H1 (cell line): ENCODE data around the gene KCTD20. TPM values are rescaled to one million over a fixed set of nuclear protein-coding genes. Genes with fewer than 3 reads are reported as not detected.

Experiments used
- CHD2 ChIP-seq: IDR thresholded peaks from 2 replicates; pipeline ENCODE4 v1.6.1; 2012; ENCODE audit warnings: low read length, improper control_type of control experiment
- CTBP2 ChIP-seq: IDR thresholded peaks from 2 replicates; pipeline ENCODE4 v1.7.0; 2011; ENCODE audit warnings: borderline replicate concordance, mild to moderate bottlenecking, moderate library complexity, mixed read lengths, low read length; ENCODE audit not compliant: insufficient read depth, insufficient read length
- EGR1 ChIP-seq: IDR thresholded peaks from 2 replicates; pipeline ENCODE4 v1.6.1; 2011; ENCODE audit warnings: low read depth, low read length, borderline replicate concordance
- KDM1A ChIP-seq: fragments of 200-600, 300-600 bp; sonication (generic); IDR thresholded peaks from 2 replicates; pipeline ENCODE4 v1.7.1; 2016; ENCODE audit warnings: mild to moderate bottlenecking, low read length, borderline replicate concordance
- POLR2A ChIP-seq, 2 experiments: IDR thresholded peaks; 1 replicate in 1 of 2; 2 replicates in 1 of 2; pipeline ENCODE4 v1.6.1; 2011; ENCODE audit warnings: low read depth in 2 of 2, low read length in 2 of 2, mild to moderate bottlenecking in 2 of 2; ENCODE audit errors: control extremely low read depth in 1 of 2
- POLR2AphosphoS5 ChIP-seq: IDR thresholded peaks from 2 replicates; pipeline ENCODE4 v1.6.1; 2011; ENCODE audit warnings: low read depth, low read length
- RXRA ChIP-seq: IDR thresholded peaks from 2 replicates; pipeline ENCODE4 v1.6.1; 2011; ENCODE audit warnings: low read depth, mild to moderate bottlenecking, low read length, moderate library complexity; ENCODE audit not compliant: insufficient read depth
- polyA plus RNA-seq, 7 experiments: library from polyadenylated mRNA; depleted of rRNA in 3 of 7; stranded (reverse) in 5 of 7; unstranded in 2 of 7; fragments of >200 nt in 5 of 7; fragments of 200-250 nt in 2 of 7; gene quantifications; 1 replicate in 5 of 7; 2 replicates in 1 of 7; 4 replicates in 1 of 7; pipeline versions ENCODE4 v1.2.1 to v1.2.3, GENCODE V29; 2011 to 2013; ENCODE audit warnings: missing spikeins in 2 of 7, mixed read lengths in 2 of 7
- total RNA-seq: library from RNA; stranded (reverse); fragmentation: NEBNext Ultra II Directional; extraction: Animal tissue kit (Norgen Biotek cat#: 25700); gene quantifications from 2 replicates; pipeline ENCODE4 v1.2.1, GENCODE V29; 2021
- TF ChIP-seq, protein P1 (sequence below): IDR thresholded peaks from 2 replicates; pipeline ENCODE4 v1.6.1; 2012; ENCODE audit warnings: low read length, inconsistent platforms
- TF ChIP-seq, protein P2 (sequence below): fragments of 300-600 bp; sonication (generic); IDR thresholded peaks from 2 replicates; pipeline ENCODE4 v1.7.1; 2012; ENCODE audit warnings: low read length, moderate library complexity, mild to moderate bottlenecking, inconsistent platforms; ENCODE audit not compliant: insufficient replicate concordance

KCTD20 gene
- total and polyA plus RNA-seq, 2 of the 8 experiments (the other 6 are each of a cell fraction or from before 2014, with no cell fraction given): 10.1 to 26.2 TPM

DNA sequence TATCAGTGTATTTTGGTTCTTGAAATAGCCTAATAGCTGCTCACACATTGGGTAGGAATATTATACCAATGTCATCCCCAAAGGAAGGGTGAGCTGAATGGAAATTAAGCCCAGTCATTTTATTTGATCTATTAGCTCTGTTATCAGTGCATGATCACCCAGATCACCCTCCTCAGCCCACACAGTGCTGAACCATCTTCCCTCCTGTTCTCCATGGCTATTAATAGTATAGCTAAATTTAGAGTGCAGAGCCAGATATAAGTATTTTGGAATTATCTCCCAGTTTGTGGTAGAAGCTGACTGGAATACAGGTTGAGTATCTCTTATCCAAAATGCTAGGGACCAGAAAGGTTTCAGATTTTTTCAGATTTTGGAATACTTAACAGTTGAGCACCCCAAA lies 45.4 kb downstream of the KCTD20 start (continued):
- TF ChIP-seq, protein P1, sequence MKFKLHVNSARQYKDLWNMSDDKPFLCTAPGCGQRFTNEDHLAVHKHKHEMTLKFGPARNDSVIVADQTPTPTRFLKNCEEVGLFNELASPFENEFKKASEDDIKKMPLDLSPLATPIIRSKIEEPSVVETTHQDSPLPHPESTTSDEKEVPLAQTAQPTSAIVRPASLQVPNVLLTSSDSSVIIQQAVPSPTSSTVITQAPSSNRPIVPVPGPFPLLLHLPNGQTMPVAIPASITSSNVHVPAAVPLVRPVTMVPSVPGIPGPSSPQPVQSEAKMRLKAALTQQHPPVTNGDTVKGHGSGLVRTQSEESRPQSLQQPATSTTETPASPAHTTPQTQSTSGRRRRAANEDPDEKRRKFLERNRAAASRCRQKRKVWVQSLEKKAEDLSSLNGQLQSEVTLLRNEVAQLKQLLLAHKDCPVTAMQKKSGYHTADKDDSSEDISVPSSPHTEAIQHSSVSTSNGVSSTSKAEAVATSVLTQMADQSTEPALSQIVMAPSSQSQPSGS: no peak
- TF ChIP-seq POLR2A (IDR thresholded peaks at IDR 0.05; ENCODE audit: control extremely low read depth in 1 of 2, low read depth in 2 of 2, low read length in 2 of 2) (no peak), EGR1 (no peak), CTBP2 (no peak), CHD2 (no peak), RXRA (no peak), KDM1A (no peak), POLR2AphosphoS5 (no peak)
- TF ChIP-seq, protein P2, sequence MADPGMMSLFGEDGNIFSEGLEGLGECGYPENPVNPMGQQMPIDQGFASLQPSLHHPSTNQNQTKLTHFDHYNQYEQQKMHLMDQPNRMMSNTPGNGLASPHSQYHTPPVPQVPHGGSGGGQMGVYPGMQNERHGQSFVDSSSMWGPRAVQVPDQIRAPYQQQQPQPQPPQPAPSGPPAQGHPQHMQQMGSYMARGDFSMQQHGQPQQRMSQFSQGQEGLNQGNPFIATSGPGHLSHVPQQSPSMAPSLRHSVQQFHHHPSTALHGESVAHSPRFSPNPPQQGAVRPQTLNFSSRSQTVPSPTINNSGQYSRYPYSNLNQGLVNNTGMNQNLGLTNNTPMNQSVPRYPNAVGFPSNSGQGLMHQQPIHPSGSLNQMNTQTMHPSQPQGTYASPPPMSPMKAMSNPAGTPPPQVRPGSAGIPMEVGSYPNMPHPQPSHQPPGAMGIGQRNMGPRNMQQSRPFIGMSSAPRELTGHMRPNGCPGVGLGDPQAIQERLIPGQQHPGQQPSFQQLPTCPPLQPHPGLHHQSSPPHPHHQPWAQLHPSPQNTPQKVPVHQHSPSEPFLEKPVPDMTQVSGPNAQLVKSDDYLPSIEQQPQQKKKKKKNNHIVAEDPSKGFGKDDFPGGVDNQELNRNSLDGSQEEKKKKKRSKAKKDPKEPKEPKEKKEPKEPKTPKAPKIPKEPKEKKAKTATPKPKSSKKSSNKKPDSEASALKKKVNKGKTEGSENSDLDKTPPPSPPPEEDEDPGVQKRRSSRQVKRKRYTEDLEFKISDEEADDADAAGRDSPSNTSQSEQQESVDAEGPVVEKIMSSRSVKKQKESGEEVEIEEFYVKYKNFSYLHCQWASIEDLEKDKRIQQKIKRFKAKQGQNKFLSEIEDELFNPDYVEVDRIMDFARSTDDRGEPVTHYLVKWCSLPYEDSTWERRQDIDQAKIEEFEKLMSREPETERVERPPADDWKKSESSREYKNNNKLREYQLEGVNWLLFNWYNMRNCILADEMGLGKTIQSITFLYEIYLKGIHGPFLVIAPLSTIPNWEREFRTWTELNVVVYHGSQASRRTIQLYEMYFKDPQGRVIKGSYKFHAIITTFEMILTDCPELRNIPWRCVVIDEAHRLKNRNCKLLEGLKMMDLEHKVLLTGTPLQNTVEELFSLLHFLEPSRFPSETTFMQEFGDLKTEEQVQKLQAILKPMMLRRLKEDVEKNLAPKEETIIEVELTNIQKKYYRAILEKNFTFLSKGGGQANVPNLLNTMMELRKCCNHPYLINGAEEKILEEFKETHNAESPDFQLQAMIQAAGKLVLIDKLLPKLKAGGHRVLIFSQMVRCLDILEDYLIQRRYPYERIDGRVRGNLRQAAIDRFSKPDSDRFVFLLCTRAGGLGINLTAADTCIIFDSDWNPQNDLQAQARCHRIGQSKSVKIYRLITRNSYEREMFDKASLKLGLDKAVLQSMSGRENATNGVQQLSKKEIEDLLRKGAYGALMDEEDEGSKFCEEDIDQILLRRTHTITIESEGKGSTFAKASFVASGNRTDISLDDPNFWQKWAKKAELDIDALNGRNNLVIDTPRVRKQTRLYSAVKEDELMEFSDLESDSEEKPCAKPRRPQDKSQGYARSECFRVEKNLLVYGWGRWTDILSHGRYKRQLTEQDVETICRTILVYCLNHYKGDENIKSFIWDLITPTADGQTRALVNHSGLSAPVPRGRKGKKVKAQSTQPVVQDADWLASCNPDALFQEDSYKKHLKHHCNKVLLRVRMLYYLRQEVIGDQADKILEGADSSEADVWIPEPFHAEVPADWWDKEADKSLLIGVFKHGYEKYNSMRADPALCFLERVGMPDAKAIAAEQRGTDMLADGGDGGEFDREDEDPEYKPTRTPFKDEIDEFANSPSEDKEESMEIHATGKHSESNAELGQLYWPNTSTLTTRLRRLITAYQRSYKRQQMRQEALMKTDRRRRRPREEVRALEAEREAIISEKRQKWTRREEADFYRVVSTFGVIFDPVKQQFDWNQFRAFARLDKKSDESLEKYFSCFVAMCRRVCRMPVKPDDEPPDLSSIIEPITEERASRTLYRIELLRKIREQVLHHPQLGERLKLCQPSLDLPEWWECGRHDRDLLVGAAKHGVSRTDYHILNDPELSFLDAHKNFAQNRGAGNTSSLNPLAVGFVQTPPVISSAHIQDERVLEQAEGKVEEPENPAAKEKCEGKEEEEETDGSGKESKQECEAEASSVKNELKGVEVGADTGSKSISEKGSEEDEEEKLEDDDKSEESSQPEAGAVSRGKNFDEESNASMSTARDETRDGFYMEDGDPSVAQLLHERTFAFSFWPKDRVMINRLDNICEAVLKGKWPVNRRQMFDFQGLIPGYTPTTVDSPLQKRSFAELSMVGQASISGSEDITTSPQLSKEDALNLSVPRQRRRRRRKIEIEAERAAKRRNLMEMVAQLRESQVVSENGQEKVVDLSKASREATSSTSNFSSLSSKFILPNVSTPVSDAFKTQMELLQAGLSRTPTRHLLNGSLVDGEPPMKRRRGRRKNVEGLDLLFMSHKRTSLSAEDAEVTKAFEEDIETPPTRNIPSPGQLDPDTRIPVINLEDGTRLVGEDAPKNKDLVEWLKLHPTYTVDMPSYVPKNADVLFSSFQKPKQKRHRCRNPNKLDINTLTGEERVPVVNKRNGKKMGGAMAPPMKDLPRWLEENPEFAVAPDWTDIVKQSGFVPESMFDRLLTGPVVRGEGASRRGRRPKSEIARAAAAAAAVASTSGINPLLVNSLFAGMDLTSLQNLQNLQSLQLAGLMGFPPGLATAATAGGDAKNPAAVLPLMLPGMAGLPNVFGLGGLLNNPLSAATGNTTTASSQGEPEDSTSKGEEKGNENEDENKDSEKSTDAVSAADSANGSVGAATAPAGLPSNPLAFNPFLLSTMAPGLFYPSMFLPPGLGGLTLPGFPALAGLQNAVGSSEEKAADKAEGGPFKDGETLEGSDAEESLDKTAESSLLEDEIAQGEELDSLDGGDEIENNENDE: no peak
